ENCODE results near the gene MAP3K2.

Gene MAP3K2

DNA sequence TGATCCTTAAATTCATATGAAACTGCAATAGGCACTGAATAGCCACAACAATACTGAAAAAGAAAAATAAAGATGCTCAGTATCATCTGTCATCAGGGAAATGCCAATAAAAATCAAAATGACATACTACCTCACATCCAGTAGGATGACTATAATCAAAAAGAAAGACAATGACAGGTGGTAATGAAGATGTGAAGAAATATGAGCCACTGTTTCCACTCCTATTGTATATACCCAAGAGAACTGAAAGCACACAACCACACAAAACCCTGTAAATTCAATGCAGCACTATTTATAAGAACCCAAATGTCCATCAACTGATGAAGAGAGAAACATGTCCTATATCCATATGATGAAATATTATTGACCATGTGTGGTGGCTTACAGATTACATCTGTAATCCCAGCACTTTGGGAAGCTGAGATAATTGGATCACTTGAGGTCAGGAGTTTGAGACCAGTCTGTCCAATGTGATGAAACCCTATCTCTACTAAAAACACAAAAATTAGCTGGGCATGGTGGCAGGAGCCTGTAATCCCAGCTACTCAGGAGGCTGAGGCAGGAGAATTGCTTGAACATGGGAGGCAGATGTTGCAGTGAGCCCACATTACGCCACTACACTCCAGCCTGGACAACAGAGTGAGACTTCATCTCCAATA, 39.9 kb downstream of the MAP3K2 start:
- no peak for DNase-seq

GRCh38 chr2:127347015-127347414, 40.8 kb downstream of the MAP3K2 start:
- DNase-seq = no peak

DNA sequence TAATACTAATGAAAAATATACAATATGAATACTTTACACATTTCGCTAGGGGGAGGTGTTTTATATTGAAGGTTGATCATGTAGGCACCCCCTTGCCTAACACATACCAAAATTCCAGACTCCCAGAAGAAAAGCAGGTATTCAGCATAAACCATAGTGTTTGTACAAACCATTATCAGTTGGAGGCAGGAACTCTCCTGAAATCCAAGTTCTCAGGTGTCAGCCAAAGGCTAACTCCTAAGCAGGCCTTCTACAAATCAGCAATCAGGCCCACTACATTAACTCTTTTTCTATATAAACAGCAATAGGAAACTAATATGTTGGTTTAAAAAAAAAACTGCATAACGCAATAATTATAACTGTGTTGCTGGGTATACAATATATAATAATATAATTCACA, 44.5 kb downstream of the MAP3K2 start:
- DNase-seq = no peak

- DNase-seq = no peak
Measured at GRCh38 chr2:127342101-127342500, 45.7 kb downstream of the MAP3K2 start.

DNA sequence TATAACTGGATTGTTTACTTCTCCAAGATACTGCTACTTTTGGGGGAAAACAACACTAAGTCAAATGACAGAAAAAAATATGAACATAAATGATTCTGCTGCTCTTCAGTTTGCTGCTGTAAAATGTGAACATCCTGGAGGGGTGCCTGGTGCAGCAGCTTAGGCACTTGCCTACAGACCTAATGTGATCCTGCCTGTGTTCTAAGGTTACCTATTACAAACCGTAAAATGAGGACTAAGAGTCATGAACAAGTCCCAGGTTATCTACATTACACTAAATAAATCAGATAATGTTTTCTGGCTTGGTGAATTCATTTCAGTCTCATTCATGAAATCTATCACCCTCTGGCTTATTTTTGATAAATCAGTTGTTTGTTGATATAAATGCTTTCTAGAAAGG, 55.4 kb downstream of the MAP3K2 start:
- no peak for DNase-seq

DNA sequence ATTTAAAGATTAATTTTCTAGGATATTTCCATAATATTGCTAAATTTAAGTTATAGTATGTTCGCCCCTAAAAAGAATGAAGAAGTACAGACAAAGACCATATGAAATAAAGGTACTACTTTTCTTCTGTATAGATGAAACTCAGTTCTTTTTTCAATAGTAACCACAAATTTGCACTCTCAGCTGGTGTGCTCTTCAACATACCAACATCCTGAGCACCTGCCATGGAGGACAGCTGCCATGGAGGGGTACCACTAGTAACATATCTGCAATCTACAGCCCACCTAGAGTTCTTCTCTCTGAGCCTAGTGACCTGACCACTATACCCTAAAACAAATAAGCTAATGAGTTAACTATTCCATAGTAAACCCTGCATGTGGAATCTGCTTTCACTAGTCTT, 57.0 kb downstream of the MAP3K2 start:
- no peak for DNase-seq

DNA sequence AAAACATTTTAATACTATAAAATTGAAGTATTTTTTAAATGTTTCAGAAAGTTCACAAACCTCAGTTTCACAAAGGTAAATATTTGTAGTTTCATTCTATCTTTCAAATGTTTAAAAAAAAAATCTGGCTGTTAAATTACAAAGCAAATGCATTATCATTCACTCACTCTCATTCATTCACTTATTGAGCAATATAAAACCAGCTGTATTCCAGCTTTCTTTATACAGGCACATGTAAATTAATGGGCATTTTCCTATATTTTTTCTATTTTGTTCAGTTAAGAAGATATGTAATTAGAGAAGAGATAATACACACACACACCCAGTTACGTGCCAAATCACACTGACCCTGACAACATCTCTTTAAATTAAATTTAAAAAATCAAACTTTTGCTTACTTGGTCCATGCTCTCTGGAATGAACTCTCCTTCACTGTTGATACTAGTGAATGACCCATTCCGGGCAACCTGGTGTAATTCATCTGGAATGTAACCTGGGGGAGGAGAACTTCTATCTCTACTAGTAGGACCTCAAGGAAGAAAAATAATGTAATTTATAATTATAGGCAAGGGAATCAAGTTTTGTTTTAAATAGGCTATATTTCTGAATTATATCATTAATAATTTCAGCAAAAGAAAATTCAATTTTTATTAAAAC, 61.4 kb downstream of the MAP3K2 start:
- no peak for DNase-seq

GRCh38 chr2:127324635-127325034, 63.1 kb downstream of the MAP3K2 start:
- peak; percentile 62 for DNase-seq

DNA sequence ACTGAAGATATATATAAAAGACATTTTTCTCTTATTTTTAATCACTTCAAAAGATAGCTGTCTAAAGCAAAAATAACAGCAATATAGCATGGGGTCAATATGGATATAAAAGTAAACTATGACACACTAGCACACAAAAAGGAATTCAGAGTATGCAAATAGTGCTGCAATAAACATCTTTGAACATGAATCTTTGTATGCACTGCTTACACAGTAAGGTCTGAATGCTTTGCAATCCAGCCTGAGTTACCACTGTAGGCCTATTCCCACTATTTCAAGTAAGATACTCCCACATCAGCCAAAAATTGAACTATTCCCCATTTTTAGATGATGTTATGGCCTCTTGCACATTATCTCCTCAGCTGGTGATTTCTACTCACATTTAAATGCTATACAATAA, 66.5 kb downstream of the MAP3K2 start:
- no peak for DNase-seq

DNA sequence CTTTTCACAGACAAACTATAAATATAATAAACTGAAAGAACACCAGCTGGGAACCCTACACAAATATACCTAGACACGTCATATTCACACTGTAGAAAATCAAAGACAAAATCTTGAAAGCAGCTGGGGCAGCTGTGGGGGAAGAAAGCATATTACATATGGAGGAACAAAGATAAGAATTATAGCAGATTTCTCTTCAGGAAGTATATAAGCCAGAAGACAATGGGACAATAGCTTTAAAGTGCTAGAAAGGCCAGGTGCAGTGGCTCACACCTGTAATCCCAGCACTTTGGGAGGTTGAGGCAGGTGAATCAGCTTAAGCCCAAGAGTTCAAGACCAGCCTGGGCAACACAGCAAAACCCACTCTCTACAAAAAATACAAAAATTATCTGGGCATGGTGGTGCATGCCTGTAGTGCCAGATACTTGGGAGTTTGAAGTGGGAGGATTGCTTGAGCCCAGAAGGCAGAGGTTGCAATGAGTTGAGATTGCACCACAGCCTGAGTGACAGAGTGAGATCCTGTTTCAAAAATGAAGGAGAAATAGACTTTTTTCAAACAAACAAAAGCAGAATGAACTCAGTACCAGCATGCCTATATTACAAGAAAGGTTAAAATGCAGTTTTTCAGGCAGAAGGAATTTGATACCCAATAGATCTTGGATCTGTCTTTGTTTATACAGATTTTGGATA, 67.0 kb downstream of the MAP3K2 start:
- no peak for DNase-seq

DNA sequence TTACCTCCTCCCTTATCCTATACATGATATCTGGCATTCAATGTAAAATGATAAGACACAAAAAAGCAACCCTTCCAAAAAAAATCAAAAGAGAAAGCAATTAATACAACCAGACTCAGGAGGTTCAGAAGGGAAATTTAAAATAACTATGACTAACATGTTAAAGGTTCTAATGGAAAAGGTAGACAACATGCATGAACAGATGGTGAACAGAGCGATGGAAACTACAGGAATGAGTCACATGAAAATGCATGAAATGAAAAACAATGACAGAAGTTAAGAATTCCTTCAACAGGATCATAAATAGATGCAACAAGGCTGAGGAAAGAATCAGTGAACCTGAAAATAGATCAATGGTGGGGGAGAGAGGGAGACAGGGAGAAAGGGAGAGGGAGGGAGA, 67.7 kb downstream of the MAP3K2 start:
- DNase-seq = no peak

DNA sequence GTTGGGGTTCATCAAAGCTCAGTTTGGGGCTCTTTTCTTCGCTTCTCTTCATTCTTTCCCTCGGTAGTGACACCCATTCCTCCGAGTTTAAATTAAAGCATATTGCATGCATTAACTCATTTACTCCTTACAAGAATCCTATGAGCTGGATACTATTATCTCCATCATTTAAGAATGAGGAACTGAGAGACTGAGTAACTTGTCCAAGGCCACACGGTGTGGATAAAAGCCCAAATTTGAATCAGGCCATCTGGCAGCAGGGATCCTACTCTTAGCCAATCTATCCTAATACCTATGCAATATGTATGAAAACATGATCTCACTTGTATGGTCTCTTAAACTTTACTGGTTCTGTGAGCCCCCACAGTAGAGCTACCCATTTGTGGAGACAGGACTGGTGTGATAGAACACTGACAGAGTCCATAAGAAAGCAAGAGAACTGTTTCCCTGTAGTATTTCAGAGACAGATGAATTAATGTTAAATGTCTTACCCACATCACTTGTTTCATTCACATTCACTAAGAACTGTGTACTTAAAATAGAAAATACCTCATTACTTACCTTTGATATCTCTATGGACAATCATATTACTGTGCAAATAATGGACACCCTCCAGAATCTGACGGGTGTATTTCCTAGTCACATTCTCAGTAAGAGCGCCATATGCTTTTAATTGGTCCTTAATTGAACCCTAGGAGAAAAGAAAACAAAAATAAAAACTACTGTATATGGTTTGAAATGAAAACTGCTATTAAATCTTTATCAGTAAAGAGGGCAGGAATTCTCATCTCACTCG, 73.4 kb downstream of the MAP3K2 start:
- DNase-seq = no peak

GRCh38 chr2:127313406-127313805, 74.4 kb downstream of the MAP3K2 start:
- DNase-seq = no peak

DNA sequence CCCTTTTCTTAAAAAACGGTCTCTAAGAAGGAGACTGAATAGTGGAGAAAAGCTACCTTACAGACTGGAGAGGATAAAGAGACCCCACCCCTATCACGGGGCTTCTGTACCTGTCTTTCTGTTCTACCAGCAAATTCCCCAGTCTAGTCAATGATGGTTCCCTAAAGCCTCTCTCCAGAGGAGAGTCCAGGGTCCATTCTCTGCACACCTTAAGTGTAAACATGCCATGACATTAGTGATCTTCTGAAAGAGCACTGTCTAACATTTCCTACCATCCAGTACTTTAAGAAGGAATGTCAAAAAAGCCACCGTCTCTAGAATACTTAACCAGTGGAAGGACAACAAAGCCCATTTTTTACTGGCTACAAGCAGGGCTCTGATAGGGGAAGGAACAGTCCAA, 76.8 kb downstream of the MAP3K2 start:
- no peak for DNase-seq

DNA sequence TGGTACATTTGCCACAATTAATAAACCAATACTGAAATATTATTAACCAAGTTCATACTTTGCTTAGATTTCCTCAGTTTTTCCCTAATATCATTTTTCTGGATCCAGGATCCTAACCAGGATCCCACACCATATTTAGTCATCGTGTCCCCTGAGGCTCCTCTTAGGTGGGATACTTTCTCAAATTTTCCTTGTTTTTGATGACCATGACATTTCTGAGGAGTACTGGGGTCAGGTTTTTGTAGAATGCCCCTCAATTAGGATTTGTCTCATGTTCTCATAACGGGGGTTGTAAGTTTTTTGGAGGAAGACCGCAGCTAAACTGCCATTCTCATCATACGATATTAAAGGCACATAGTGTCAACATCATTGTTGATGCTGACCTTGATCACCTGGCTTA, 78.3 kb downstream of the MAP3K2 start:
- DNase-seq = no peak

DNA sequence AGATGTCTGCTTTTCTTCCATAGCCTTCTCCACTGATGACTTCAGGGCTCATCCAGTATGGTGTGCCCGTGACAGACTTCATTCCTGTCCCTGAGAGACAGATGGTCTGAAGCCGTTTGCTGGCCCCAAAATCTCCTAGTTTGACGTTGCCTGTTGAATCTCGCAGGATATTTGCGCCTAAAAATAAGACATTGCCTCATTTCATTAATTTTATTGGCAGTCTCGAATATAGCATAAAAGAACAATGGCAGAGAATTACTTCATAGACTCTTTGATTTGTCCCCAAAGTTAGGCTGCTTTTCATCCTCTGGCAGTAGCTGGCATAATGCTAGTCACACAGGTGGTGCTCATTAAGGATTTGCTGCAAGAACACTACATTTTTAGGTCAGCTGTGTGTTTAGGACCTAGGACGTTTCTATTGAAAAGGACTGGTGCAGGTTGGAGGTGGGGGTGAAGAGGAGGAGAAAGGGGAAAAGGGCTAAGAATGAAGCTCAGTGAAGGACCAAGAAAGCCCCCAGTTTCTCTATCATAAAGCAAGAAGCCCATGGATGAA, 79.1 kb downstream of the MAP3K2 start:
- DNase-seq = no peak

DNA sequence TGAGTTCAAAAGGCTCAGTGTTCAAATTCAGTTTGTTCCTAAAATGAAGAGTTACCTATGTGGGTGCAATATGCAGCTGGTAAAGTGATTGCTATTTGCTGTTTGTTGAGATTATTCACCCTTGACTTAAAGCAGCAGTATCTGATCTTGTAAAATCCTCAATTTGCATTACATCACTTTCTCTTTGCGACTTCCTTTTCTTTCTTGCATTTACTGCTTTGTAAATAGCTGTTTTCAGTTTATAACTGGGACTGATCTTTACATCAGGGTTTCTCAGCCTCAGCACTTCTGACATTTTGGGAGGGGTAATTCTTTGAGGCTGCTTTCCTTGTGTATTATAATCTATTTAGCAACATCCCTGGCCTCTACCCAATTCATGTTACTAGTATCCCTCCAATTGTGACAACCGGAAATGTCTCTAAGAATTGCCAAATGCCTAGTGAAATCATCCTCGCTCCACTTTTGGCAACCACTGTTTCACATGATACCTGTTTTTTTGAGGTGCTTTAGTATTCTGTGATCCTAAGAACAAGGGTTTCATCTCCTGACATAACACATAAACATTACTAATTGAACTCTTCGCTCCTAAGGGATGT, 81.7 kb downstream of the MAP3K2 start:
- DNase-seq = no peak

DNA sequence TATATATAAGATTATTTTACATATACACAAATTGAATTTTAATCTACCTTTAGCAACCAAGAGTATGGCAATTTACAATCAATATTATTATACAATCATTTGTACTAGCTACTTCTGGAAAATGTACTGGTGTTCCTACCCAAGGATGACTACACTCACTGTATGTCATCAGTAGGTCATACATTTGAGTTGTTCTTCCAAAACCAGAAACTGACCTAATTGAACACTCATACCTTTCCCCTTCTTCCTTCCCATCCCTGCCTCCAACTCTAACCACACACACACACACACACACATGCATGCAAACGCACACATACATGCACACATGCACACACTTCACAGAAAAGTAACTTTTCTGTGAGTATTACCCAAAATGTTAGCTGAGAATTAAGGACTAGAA, 85.6 kb downstream of the MAP3K2 start:
- DNase-seq = no peak

DNA sequence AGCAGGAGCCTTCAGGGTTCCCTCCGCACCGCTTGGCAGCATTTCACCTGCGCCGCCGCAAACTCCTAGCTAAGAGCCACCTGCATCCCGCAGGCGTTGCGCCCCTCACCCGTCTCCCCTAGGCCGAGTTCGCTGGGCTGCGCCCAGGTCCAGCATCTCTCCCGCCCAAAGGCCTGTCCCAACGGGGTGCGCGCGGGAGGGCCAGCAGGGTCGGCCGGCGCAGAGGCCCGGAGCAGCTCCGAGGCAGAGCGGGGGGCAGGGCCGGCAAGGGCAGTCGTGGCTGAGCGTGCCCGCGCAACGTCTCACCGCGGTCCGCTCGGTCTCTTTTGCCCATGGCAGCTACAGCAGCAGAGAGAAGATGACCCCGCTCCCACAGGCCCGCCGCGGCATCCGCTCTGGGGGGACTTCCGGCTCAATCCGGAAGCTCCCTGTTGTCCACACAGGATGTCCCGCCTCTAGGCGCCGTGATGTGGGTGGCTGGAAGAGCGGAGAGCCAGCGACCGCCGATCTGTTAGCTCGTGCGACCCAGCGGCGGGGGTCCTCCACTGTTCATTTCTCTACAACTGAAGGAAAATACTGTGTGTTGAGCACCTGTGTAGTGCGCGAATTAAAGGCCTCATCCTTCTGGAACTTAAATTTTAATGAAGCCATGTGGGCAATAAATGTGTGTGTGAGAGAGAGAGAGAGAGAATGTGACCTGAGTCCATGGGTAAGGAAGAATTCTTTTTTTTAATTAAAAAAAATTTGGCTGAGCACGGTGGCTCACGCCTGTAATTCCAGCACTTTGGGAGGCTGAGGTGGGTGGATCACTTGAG, 93.8 kb downstream of the MAP3K2 start, which contains the start of gene ERCC3:
Gene ERCC3 (minus strand): TSS at position 397 of the 815 bp plus-strand sequence. CDS start 63 bp downstream, at position 334.
- peak; percentile 91 for DNase-seq

DNA sequence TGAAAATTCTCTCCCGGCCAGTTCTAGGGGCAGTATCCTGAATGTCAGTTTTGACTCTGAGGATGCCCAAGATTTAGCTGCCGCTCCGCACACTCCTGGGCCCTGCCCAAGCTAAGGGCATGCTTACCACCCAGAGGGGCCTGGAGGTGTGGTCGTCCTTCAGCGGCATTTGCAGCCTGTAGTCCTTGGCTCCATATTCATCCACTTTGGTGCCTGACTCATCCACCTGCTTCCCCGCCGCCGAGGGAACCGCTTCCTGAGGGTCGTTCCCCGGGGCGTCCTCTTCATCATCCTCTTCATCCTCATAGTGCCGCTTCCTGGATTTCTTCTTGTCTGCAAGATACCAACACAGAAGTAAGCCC, 94.4 kb downstream of the MAP3K2 start:
- DNase-seq = no peak

DNA sequence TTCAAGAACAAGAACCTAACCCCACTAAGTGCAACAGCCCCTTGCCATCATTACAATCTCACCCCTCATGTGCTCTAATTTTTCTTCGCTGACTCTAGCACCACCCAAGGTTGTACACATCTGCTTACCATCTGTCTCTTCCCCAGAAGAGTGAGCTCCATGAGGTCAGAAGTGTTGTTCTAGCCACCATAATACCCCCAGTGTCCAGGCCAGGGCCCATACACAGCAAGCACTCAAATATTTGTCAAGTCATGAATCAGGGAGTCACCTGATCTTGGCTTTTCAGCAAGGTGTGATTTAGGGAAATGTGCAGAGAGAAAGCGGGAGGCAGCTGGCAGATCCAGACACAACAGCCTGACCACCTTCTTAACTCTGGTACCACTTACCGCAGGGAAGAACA, 99.5 kb downstream of the MAP3K2 start:
- DNase-seq = no peak

- no peak for DNase-seq
Measured at GRCh38 chr2:127283275-127283674, 104.5 kb downstream of the MAP3K2 start.
